MCF 10A (cell line): ENCODE results near the gene GAA. TPM values are rescaled to one million over a fixed set of nuclear protein-coding genes. Genes with fewer than 3 reads are reported as not detected.

Experiments
- BruUV-seq: library from RNA; stranded (reverse); fragments of 400-500 nt; replicated peaks from 2 replicates; lab custom pipeline; 2021; lab: Mats Ljungman, UMichigan
- CTCF ChIA-PET: fragments of 300-600 bp; sonication (Branson Sonifier 250); formaldehyde crosslinking; extraction: SDS; loops from one replicate; lab custom pipeline; 2021; ENCODE audit warnings: antibody characterized with exemption, inconsistent platforms; lab: Yijun Ruan, JAX
- POLR2A ChIA-PET: fragments of 300-600, 350-650 bp; sonication (Branson Sonifier 250); formaldehyde crosslinking; extraction: SDS; loops from one replicate; lab custom pipeline; 2020; ENCODE audit warnings: antibody characterized with exemption, inconsistent platforms; lab: Yijun Ruan, JAX
- DNase-seq: peaks from one replicate; pipeline ENCODE4 v3.0.0-alpha.2; 2018; ENCODE audit not compliant: unreplicated experiment
- H3K27ac Mint-ChIP-seq: one replicate; pipeline ENCODE4 v1.8.0; 2022; ENCODE audit warnings: mild to moderate bottlenecking, low read depth, mixed read lengths; ENCODE audit not compliant: unreplicated experiment
- H3K27me3 Mint-ChIP-seq: one replicate; pipeline ENCODE4 v1.8.0; 2022; ENCODE audit warnings: mixed read lengths; ENCODE audit not compliant: insufficient read depth, unreplicated experiment
- H3K36me3 Mint-ChIP-seq: one replicate; pipeline ENCODE4 v1.8.0; 2022; ENCODE audit warnings: mild to moderate bottlenecking, moderate library complexity, mixed read lengths; ENCODE audit not compliant: insufficient read depth, unreplicated experiment
- H3K4me1 Mint-ChIP-seq: one replicate; pipeline ENCODE4 v1.8.0; 2022; ENCODE audit warnings: mixed read lengths; ENCODE audit not compliant: insufficient read depth, unreplicated experiment
- H3K4me3 Mint-ChIP-seq: one replicate; pipeline ENCODE4 v1.8.0; 2022; ENCODE audit warnings: mild to moderate bottlenecking, moderate library complexity, mixed read lengths; ENCODE audit not compliant: unreplicated experiment
- H3K9me3 Mint-ChIP-seq: one replicate; pipeline ENCODE4 v1.8.0; 2022; ENCODE audit warnings: mixed read lengths; ENCODE audit not compliant: unreplicated experiment
- CTCF ChIP-seq: fragments of 200-600 bp; IDR thresholded peaks from one replicate; pipeline ENCODE4 v1.8.0; 2022; ENCODE audit warnings: antibody characterized with exemption, mild to moderate bottlenecking; ENCODE audit not compliant: unreplicated experiment
- intact Hi-C: fragments of 100-400 bp; cut with micrococcal nuclease; formaldehyde crosslinking; loops from 2 replicates; pipeline ENCODE4 v1.14.1; 2022
- total RNA-seq: library from RNA; stranded (reverse); gene quantifications from 2 replicates; pipeline ENCODE4 v1.2.3, GENCODE V29; 2022

The GAA gene
- total RNA-seq, 1 experiment from 2014 or later: 26.0 TPM

GRCh38 chr17:80146121-80147034, 45.0 kb downstream of the GAA start:
- ChIA-PET POLR2A (interaction anchor here (0.6 to 2.3 kb wide), 15 partner anchors 13 to 803 kb away, joined by 3 to 20 read pairs (median 5); partner anchors contain the start of genes GAA and RNF213), CTCF (interaction anchor here (0.7 to 2.2 kb wide), 7 partner anchors 19 to 1953 kb away, joined by 3 to 14 read pairs (median 5); partner anchors contain the start of gene GAA)
- Mint-ChIP-seq H3K27me3 (no peaks in the 10 kb centered on the region), H3K4me3 (peak overlapping the region; percentile 84), H3K27ac (peak overlapping the region; percentile 62), H3K36me3 (peaks cover 54% of the 10 kb centered on the region), H3K4me1 (peaks cover 15% of the 10 kb centered on the region), H3K9me3 (no peaks in the 10 kb centered on the region)
- BruUV-seq: no TSS peak
- intact Hi-C loops: loop anchor here (2.0 to 5.0 kb wide), 2 partner anchors 40 to 106 kb away; no protein-coding TSS in a partner anchor
- peak; percentile 6 for DNase-seq
- TF ChIP-seq CTCF: no peak

- Mint-ChIP-seq H3K4me1 (peaks cover 17% of the 10 kb centered on the region), H3K9me3 (no peaks in the 10 kb centered on the region), H3K27ac (peak within 1 kb of the TSS; percentile 62), H3K4me3 (peak within 1 kb of the TSS; percentile 84), H3K36me3 (peaks cover 45% of the 10 kb centered on the region), H3K27me3 (no peaks in the 10 kb centered on the region)
- peak; percentile 99 for DNase-seq
- TF ChIP-seq CTCF: no peak
- ChIA-PET CTCF (interaction anchor here (1.0 kb wide), 1 partner anchor 33 kb away, joined by 4 read pairs; no protein-coding TSS in a partner anchor), POLR2A (interaction anchor here (0.6 to 1.9 kb wide), 9 partner anchors 19 to 1310 kb away, joined by 3 to 8 read pairs (median 4); partner anchors contain the start of gene SGSH)
- intact Hi-C loops: loop anchor here (2.0 to 5.0 kb wide), 2 partner anchors 40 to 105 kb away; no protein-coding TSS in a partner anchor
- BruUV-seq: TSS peak; percentile 74
Measured at GRCh38 chr17:80147035-80147822, 45.8 kb downstream of the GAA start, which contains the start of gene EIF4A3. Gene EIF4A3, minus strand, starts transcription at chr17:80147128. Its CDS starts 167 bp downstream, at chr17:80146961.

- ChIA-PET POLR2A (interaction anchor here (0.6 kb wide), 1 partner anchor 46 kb away, joined by 3 read pairs; no protein-coding TSS in a partner anchor), CTCF (interaction anchor here (1.0 kb wide), 1 partner anchor 44 kb away, joined by 3 read pairs; no protein-coding TSS in a partner anchor)
- H3K9me3 Mint-ChIP-seq: no peaks in the 10 kb centered on the region
- BruUV-seq: no TSS peak
- no peak for TF ChIP-seq CTCF
- DNase-seq: peak; percentile 20
- intact Hi-C loops: no loop called here
- peaks cover 16% of the 10 kb centered on the region for H3K36me3 Mint-ChIP-seq
- H3K27me3 Mint-ChIP-seq: no peaks in the 10 kb centered on the region
- no peak overlapping the region for H3K4me3 Mint-ChIP-seq
- H3K4me1 Mint-ChIP-seq: peaks cover 7% of the 10 kb centered on the region
- H3K27ac Mint-ChIP-seq: no peak overlapping the region
Measured at GRCh38 chr17:80151333-80151732, 50.0 kb downstream of the GAA start.
